ENCODE results near the gene LDB1.

DNA sequence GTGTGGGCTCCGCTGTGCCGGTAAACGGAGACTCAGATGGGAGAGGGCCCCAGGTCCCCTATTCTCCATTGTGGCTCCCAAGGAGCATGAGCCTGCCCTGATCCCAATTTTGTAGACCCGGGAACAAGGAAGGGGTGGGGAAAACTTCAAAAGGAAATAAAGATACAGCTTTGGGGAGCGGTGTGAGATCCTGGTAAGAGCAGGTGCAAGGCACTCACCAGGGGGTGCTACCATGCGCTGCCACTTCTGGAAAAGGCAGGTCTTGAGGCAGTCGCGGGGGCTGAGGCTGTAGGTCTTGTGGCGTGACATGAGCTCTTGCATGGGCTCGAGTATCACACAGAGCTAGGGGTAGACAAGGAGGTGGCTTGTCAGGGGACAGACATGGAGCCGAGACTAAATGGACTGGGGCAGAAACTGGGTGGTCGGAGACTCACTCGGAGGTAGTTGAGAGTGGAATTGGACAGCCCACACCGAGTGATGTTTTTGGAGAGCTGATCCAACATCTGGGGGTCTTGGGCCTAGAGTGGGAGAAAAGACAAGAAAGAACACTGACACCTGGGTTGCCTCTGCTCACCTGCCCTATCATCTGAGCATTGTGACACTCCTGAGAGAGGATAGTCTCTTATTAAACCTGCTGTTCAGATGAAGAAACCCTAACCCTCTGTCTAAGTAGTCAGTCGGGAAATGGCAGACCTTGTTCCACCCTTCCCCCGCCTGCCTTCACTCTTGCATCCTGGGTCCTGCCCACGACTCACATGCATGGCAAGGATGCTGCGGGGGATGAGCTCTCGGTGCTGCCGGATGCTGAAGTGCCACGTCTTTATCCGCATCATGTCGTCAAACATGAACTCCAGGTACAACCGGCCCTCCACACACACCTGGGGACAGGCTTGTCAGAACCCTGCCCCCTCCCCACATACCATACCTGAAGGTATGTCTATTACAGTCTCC lies 10.7 kb downstream of the LDB1 start:
- no peak for TF ChIP-seq CTCF (IDR thresholded peaks at IDR 0.05)
- TF ChIP-seq POLR2AphosphoS5 (IDR thresholded peaks at IDR 0.05): no peak

Data from upper lobe of left lung (tissue), 4 donors.